IPS-15b (cell line): ENCODE data around the gene ZBED1.
"Not testable (repeated sequence)": the region's sequence is repeated elsewhere in the genome, so short reads cannot be mapped to it uniquely, and the experiment has no call there.

Experiments
- H3K27me3 ChIP-seq: one replicate; pipeline ENCODE4 v1.6.1; 2013; ENCODE audit warnings: low read length; ENCODE audit not compliant: control insufficient read depth, insufficient read depth
- H3K36me3 ChIP-seq: one replicate; pipeline ENCODE4 v1.6.1; 2013; ENCODE audit warnings: low read length; ENCODE audit not compliant: control insufficient read depth, insufficient read depth
- H3K4me1 ChIP-seq: one replicate; pipeline ENCODE4 v1.6.1; 2013; ENCODE audit warnings: mild to moderate bottlenecking, low read length; ENCODE audit not compliant: control insufficient read depth, insufficient read depth
- H3K4me3 ChIP-seq: one replicate; pipeline ENCODE4 v1.5.1; 2013; ENCODE audit warnings: low read depth, low read length
- H3K9ac ChIP-seq: one replicate; pipeline ENCODE4 v1.6.1; 2013; ENCODE audit warnings: low read depth, mild to moderate bottlenecking, low read length
- H3K9me3 ChIP-seq: one replicate; pipeline ENCODE4 v1.6.1; 2013; ENCODE audit warnings: mild to moderate bottlenecking, low read length; ENCODE audit not compliant: control insufficient read depth, insufficient read depth

The ZBED1 gene

DNA sequence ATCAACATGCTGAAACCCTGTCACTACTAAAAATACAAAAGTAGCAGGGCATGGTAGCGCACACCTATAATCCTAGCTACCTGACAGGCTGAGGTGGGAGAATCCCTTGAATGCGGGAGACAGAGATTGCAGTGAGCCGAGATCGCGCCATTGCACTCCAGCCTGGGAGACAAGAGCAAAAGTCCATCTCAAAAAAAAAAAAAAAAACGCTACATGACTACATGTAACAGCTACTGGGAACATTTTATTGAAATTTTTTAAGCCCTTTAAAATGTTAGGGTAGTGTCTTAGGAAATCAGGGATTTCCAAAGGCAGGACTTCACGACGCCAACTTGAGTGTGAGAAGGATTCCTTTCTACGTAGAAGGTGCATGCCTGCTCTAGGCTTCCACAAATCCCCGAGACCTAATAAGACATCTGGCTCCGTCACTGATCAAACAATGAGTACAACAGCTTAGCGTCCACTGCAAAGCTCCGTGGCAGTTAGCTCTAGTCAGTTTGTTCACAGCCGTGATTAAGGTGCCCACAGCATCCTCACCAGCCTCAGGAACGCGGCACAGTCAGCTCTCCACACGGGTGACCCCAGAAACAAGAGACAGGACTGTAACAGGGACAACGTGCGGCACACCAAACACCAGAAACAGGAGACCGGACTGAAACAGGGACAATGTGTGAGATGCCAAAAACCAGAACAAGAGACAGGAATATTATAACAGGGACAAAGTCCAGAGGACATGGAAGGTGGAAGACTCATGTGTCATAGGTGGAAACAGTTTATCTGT, 33.7 kb downstream of the ZBED1 start:
- H3K9me3 ChIP-seq, result peaks cover 10% of the 10 kb centered on the region
- no peaks in the 10 kb centered on the region for H3K36me3 ChIP-seq
- no peak overlapping the region for H3K9ac ChIP-seq
- no peak overlapping the region for H3K4me3 ChIP-seq
- no peaks in the 10 kb centered on the region for H3K27me3 ChIP-seq
- H3K4me1 ChIP-seq, result peaks cover 3% of the 10 kb centered on the region

DNA sequence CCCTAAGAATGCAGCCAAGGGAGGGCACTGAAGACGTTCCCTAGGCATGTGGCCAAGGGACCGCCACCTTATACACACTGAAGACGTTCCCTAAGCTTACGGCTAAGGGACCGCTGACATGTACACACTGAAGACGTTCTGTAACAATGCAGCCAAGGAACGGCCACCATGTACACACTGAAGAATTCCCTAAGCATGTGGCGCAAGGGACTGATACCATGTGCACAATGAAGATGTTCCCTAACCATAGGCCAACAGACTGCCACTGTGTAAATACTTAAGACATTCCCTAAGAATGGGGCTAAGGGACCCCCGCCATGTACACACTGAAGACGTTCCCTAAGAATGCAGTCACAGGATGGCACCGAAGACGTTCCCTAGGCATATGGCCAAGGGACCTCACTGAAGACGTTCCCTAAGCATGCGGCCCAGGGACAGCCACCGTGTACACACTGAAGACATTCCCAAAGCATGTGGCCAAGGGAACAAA, 36.1 kb downstream of the ZBED1 start:
- Histone ChIP-seq H3K4me1 (peaks cover 3% of the 10 kb centered on the region), H3K4me3 (no peak overlapping the region), H3K27me3 (no peaks in the 10 kb centered on the region), H3K9me3 (peaks cover 8% of the 10 kb centered on the region), H3K9ac (no peak overlapping the region), H3K36me3 (no peaks in the 10 kb centered on the region)

DNA sequence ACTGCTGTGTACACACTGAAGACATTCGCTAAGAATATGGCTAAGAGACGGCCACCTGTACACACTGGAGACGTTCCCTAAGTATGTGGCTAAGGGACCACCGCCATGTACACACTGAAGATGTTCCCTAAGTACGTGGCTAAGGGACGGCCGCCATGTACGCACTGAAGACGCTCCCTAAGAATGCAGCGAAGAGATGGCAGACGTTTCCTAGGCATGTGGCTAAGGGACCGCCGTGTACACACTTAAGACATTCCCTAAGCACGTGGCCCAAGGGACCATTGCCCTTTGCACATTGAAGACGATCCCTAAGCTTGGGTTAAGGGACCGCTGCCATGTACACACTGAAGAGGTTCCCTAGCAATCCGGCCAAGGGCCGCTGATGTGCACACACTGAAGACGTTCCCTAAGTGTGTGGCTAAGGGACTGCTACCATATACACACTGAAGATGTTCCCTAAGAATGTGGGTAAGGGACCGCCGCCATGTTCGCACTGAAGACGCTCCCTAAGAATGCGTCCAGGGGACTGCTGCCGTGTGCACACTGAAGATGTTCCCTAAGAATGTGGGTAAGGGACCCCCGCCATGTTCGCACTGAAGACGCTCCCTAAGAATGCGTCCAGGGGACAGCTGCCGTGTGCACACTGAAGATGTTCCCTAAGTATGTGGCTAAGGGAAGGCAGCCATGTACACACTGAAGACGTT, 36.7 kb downstream of the ZBED1 start:
- H3K4me1 ChIP-seq, result peaks cover 3% of the 10 kb centered on the region
- H3K4me3 ChIP-seq, result no peak overlapping the region

DNA sequence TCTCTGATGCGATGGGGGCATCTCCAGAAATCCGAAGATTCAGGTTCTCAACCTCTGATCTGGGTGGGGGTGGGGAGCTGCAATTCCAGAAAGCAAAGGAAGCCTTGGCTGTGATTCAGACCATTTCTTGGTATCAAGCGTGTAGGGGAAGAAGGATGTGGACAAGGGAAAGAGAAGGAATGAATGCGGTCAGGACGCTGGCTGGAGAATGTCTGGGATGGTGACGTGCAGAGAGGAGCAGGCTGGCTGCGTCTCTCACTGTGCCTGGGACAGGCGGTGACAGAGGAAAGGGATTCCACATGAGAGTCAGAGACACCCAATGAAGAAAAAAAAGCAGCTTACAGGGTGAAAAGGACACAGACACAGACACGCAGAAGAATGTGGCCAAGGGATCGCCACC, 37.3 kb downstream of the ZBED1 start:
- not testable (repeated sequence) for H3K27me3 ChIP-seq, H3K4me1 ChIP-seq, H3K9ac ChIP-seq, H3K9me3 ChIP-seq, H3K4me3 ChIP-seq, H3K36me3 ChIP-seq

More for the DNA sequence above, 36.7 kb downstream of the ZBED1 start:
- no peak overlapping the region for H3K9ac ChIP-seq
- no peaks in the 10 kb centered on the region for H3K36me3 ChIP-seq
- peaks cover 7% of the 10 kb centered on the region for H3K9me3 ChIP-seq
- no peaks in the 10 kb centered on the region for H3K27me3 ChIP-seq

DNA sequence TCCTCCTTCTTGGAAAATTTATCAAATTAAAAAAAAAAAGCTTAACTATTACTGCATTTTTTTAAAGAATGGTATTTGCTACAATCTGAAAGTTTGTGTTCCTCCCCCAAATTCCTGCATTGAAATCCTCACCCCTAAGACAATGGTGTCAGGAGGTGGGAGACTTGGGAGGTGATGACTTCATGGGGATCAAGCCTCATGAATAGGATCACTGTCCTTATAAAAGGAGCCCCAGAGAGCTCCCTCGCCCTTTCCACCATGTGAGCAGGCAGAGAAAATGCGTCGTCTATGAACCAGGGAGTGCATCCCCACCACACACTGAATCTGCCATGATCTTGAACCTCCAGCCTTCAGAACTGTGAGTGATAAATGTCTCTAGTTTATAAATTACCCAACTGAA, 38.0 kb downstream of the ZBED1 start:
- Histone ChIP-seq H3K4me1 (peaks cover 3% of the 10 kb centered on the region), H3K9ac (no peak overlapping the region), H3K27me3 (no peaks in the 10 kb centered on the region), H3K4me3 (no peak overlapping the region), H3K9me3 (peaks cover 7% of the 10 kb centered on the region), H3K36me3 (no peaks in the 10 kb centered on the region)

DNA sequence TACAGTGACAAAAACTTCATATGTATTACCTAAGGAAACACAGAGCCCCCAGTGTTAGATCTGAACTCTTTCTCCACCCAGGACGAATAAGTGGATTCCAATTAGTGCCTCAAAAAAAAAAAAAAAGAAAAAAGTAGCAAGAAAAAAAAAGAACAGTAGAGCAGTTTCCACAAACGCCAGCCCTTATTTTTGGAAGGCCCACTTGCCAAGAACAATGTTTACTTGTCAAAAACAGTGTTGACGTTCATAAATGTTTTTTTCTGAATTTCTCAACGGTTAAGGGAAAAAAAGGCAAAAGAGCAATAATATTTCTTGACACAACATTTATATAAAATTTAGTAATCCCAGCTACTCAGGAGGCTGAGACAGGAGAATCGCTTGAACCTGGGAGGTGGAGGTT, 38.7 kb downstream of the ZBED1 start:
- no peak overlapping the region for H3K4me3 ChIP-seq
- peaks cover 7% of the 10 kb centered on the region for H3K9me3 ChIP-seq
- no peak overlapping the region for H3K9ac ChIP-seq
- H3K27me3 ChIP-seq, result no peaks in the 10 kb centered on the region
- peaks cover 3% of the 10 kb centered on the region for H3K4me1 ChIP-seq
- no peaks in the 10 kb centered on the region for H3K36me3 ChIP-seq

DNA sequence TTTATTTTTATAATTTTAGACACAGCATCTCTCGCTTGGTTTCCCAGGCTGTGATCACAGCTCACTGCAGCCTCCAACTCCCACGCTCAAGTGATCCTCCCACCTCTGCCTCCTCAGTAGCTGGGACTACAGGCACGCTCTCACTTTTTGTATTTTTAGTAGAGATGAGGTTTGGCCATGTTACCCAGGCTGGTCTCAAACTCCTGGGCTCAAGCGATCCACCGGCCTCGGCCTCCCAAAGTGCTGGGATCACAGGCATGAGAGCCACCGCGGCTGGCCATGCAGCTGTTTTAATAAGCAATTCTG, 39.1 kb downstream of the ZBED1 start:
- Histone ChIP-seq H3K27me3 (no peaks in the 10 kb centered on the region), H3K9me3 (peaks cover 7% of the 10 kb centered on the region), H3K4me3 (no peak overlapping the region), H3K9ac (no peak overlapping the region), H3K36me3 (no peaks in the 10 kb centered on the region), H3K4me1 (peaks cover 3% of the 10 kb centered on the region)

DNA sequence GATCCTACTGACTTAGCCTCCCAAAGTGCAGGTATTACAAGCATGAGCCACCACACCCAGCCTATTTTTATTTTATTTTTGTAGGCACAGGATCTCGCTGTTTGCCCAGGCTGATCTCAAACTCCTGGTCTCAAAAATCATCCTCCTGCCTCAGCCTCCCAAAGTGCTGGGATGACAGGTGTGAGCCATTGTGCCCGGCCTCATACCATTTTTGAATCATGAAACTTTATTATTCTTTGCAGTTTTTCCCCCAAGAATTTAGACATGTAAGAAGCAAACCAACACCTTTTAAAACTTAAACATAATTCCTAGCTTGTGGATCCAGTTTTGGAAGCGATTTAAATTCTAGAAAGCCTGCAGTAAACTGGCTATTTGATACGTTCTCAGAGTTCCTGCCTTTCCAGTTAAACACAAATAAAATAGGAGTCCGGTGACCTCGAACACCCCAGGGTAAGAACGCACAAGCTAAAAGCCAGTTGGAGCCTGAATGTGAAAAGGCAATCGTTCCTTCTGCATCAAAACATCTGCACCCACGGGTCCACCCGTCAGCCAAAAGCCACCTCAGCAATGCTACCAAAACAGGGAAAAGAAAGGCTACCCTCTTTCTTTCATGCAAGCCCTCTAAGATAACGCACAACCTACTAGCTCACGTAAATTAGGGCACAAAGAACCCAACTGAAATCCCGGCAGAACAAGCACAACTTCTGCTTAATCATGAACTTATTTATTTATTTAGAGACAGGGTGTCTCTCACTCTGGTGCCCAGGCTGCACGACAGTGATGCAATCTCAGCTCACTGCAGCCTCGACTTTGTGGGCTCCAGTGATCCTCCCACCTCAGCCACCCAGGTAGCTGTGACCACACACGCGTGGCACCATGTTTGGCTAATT, 39.7 kb downstream of the ZBED1 start:
- H3K27me3 ChIP-seq, H3K4me1 ChIP-seq, H3K9me3 ChIP-seq, H3K9ac ChIP-seq, H3K36me3 ChIP-seq, H3K4me3 ChIP-seq: not testable (repeated sequence)

DNA sequence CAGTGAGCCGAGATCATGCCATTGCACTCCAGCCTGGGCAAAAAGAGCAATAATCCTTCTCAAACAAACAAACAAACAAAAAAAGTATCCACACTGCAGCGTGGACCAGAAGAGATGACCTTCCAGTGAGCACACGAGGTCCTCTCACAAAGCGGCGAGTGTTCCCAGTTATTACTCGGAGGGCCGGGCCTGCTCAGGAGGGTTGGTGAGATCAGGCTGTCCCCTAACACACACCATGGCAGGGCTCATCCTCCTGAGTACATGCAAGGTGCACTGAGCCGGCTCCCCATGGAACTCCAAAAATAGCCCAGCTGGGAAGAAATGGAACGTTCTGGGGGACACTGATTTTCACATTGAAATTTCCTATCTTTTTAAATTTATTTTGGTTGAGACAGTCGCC, 40.7 kb downstream of the ZBED1 start:
- not testable (repeated sequence) for H3K27me3 ChIP-seq, H3K9ac ChIP-seq, H3K9me3 ChIP-seq, H3K4me3 ChIP-seq, H3K36me3 ChIP-seq, H3K4me1 ChIP-seq

DNA sequence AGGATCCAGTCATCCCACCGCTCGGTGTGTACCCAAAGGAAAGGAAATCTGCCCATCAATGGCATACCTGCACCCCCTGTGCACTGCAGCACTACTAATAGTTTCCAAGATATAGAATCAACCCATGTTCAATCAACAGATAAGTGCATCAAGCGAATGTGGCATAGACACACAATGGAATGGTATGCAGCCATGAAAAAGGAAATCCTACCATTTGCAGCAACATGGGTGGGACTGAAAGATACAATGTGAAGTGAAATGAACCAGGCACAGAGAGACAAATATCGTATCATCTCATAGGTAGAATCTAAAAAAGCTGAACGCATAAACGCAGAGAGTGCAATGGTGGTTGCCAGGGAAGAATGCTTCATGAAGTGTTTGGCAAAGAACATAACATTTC, 42.5 kb downstream of the ZBED1 start:
- Histone ChIP-seq H3K4me1 (peaks cover 3% of the 10 kb centered on the region), H3K4me3 (no peak overlapping the region), H3K9me3 (no peaks in the 10 kb centered on the region), H3K36me3 (no peaks in the 10 kb centered on the region), H3K9ac (no peak overlapping the region), H3K27me3 (no peaks in the 10 kb centered on the region)

DNA sequence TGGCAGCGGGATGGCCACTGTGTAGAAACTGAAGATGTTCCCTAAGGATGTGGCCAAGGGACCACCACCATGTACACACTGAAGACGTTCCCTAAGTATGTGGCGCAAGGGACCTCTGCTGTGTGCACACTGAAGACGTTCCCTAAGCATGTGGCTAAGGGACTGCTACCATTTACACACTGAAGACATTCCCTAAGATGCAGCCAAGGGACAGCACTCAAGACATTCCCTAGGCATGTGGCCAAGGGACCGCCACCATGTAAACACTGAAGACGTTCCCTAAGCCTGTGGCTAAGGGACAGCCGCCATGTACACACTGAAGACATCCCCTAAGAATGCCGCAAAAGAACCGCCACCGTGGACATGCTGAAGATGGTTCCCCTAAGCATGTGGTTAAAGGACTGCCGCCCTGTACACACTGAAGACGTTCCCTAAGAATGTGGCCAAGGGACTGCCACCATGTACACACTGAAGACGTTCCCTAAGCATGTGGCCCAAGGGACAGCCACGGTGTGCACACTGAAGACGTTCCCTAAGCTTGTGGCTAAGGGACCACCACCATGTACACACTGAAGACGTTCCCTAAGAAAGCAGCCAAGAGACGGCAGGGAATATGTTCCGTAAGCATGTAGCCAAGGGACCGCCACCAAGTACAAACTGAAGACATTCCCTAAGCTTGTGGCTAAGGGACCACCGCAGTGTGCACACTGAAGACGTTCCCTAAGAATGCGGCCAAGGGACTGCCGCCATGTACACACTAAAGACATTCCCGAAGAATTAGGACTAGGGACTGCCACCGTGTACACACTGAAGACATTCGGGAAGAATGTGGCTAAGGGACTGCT, 43.3 kb downstream of the ZBED1 start:
- H3K9ac ChIP-seq, result no peak overlapping the region
- no peaks in the 10 kb centered on the region for H3K36me3 ChIP-seq
- no peaks in the 10 kb centered on the region for H3K27me3 ChIP-seq
- H3K4me3 ChIP-seq, result no peak overlapping the region
- H3K4me1 ChIP-seq, result peaks cover 2% of the 10 kb centered on the region
- no peaks in the 10 kb centered on the region for H3K9me3 ChIP-seq
